HCT116 (cell line): Measurements from ENCODE around the gene DAPK3. TPM values are rescaled to one million over a fixed set of nuclear protein-coding genes. Genes with fewer than 3 reads are reported as not detected.

ENCODE experiments used
- ATAC-seq: fragments of 200-7000 bp; cut with Tn5 transposase; 2 replicates; pipeline ENCODE4 v1.9.1; 2020; ENCODE audit warnings: mild to moderate bottlenecking, moderate library complexity
- BruUV-seq: library from RNA; stranded (reverse); fragments of 400-500 nt; replicated peaks from 2 replicates; lab custom pipeline; 2021; lab: Mats Ljungman, UMichigan
- CTCF ChIA-PET: fragments of 300-600 bp; sonication (Branson Sonifier 250); formaldehyde crosslinking; loops from one replicate; lab custom pipeline; 2021; ENCODE audit warnings: antibody characterized with exemption; lab: Charles Lee
- POLR2A ChIA-PET: fragments of 300-600, 350-600 bp; sonication (Branson Sonifier 250); formaldehyde crosslinking; loops from one replicate; lab custom pipeline; 2021; ENCODE audit warnings: antibody characterized with exemption; lab: Charles Lee
- RAD21 ChIA-PET, 2 experiments: fragments of 300-600 bp; sonication (Branson Sonifier 250); formaldehyde crosslinking; loops; one replicate each; lab custom pipeline; 2023; ENCODE audit warnings: low total read pairs in 2 of 2; ENCODE audit not compliant: uncharacterized antibody in 2 of 2, unreplicated experiment in 2 of 2, low non-redundant PET in 1 of 2; lab: Charles Lee
- DNase-seq: peaks from one replicate; pipeline ENCODE4 v3.0.0-alpha.2; 2010; ENCODE audit warnings: low read depth, low spot score
- H2AFZ ChIP-seq: fragments of 200-600 bp; shearing (Covaris generic), sonication (generic); 2 replicates; pipeline ENCODE4 v1.6.1; 2017; ENCODE audit warnings: low read depth, mixed run types, mixed read lengths, antibody characterized with exemption, low read length; ENCODE audit not compliant: poor library complexity, severe bottlenecking
- H3K27ac ChIP-seq: 2 replicates; pipeline ENCODE4 v1.5.1; 2012; ENCODE audit warnings: low read depth, low read length
- H3K27me3 ChIP-seq: fragments of 200-600 bp; sonication (generic); 2 replicates; pipeline ENCODE4 v1.6.1; 2016; ENCODE audit warnings: mixed run types, low read length, mixed read lengths; ENCODE audit not compliant: insufficient read depth
- H3K36me3 ChIP-seq, 2 experiments: fragments of 200-500 bp in 1 of 2; fragments of 200-600 bp in 1 of 2; sonication (Bioruptor generic) in 1 of 2; sonication (generic) in 1 of 2; 2 replicates each; pipeline versions ENCODE4 v1.5.1 to v1.6.1; 2014 to 2016; ENCODE audit warnings: low read length in 2 of 2, inconsistent platforms in 1 of 2, mixed read lengths in 1 of 2, mixed run types in 1 of 2; ENCODE audit not compliant: insufficient read depth in 2 of 2, control insufficient read depth in 1 of 2
- H3K4me1 ChIP-seq, 2 experiments: fragments of 200-600 bp in 1 of 2; sonication (generic) in 1 of 2; 2 replicates each; pipeline versions ENCODE4 v1.5.1 to v1.6.1; 2012 to 2017; ENCODE audit warnings: low read length in 2 of 2, inconsistent platforms in 1 of 2, mild to moderate bottlenecking in 1 of 2, mixed read lengths in 1 of 2, mixed run types in 1 of 2, moderate library complexity in 1 of 2; ENCODE audit not compliant: insufficient read depth in 2 of 2, control insufficient read depth in 1 of 2
- H3K4me2 ChIP-seq: fragments of 200-600 bp; sonication (generic); 2 replicates; pipeline ENCODE4 v1.6.1; 2017; ENCODE audit warnings: mixed run types, low read length, mixed read lengths
- H3K4me3 ChIP-seq, 2 experiments: fragments of 200-600 bp in 1 of 2; sonication (generic) in 1 of 2; replicated peaks in 1 of 2; 2 replicates each; pipeline ENCODE4 v1.5.1; 2011 to 2016; ENCODE audit warnings: low read length in 2 of 2, control low read depth in 1 of 2, low read depth in 1 of 2, mild to moderate bottlenecking in 1 of 2, mixed read lengths in 1 of 2, mixed run types in 1 of 2
- H3K79me2 ChIP-seq: fragments of 200-600 bp; sonication (generic); 2 replicates; pipeline ENCODE4 v1.6.1; 2017; ENCODE audit warnings: mild to moderate bottlenecking, mixed run types, low read length, moderate library complexity, mixed read lengths; ENCODE audit not compliant: insufficient read depth
- H3K9ac ChIP-seq: fragments of 200-600 bp; sonication (generic); 2 replicates; pipeline ENCODE4 v1.6.1; 2016; ENCODE audit warnings: low read length, mixed read lengths
- H3K9me2 ChIP-seq: fragments of 200-600 bp; sonication (generic), shearing (Covaris generic); 2 replicates; pipeline ENCODE4 v1.6.1; 2017; ENCODE audit warnings: mixed run types, mild to moderate bottlenecking, moderate library complexity; ENCODE audit not compliant: insufficient read depth
- H3K9me3 ChIP-seq, 2 experiments: fragments of 200-500 bp in 1 of 2; fragments of 200-600 bp in 1 of 2; sonication (Bioruptor generic) in 1 of 2; sonication (generic) in 1 of 2; 2 replicates each; pipeline ENCODE4 v1.6.1; 2014 to 2017; ENCODE audit warnings: low read length in 2 of 2, mixed read lengths in 2 of 2, inconsistent platforms in 1 of 2, low read depth in 1 of 2, mild to moderate bottlenecking in 1 of 2, mixed run types in 1 of 2, moderate library complexity in 1 of 2; ENCODE audit not compliant: control insufficient read depth in 1 of 2, insufficient read depth in 1 of 2
- H4K20me1 ChIP-seq: fragments of 200-600 bp; sonication (generic), shearing (Covaris generic); 2 replicates; pipeline ENCODE4 v1.6.1; 2017; ENCODE audit warnings: mixed run types, mild to moderate bottlenecking, moderate library complexity; ENCODE audit not compliant: insufficient read depth
- CBX3 ChIP-seq: IDR thresholded peaks from 2 replicates; pipeline ENCODE4 v1.6.1; 2012; ENCODE audit warnings: low read depth
- ELF1 ChIP-seq: IDR thresholded peaks from 2 replicates; pipeline ENCODE4 v1.6.1; 2012; ENCODE audit warnings: low read depth, borderline replicate concordance
- EZH2 ChIP-seq: fragments of 200-600 bp; sonication (generic); IDR thresholded peaks from 2 replicates; pipeline ENCODE4 v1.6.1; 2017; ENCODE audit warnings: antibody characterized with exemption, mixed run types
- FOSL1 ChIP-seq: IDR thresholded peaks from 2 replicates; pipeline ENCODE4 v1.6.1; 2012; ENCODE audit warnings: low read depth
- JUND ChIP-seq: IDR thresholded peaks from 2 replicates; pipeline ENCODE4 v1.6.1; 2012
- POLR2AphosphoS5 ChIP-seq: IDR thresholded peaks from 2 replicates; pipeline ENCODE4 v1.6.1; 2011; ENCODE audit warnings: mild to moderate bottlenecking, low read depth, low read length, moderate library complexity
- RAD21 ChIP-seq: IDR thresholded peaks from 2 replicates; pipeline ENCODE4 v1.6.1; 2012; ENCODE audit warnings: low read depth, mild to moderate bottlenecking
- SIN3A ChIP-seq: IDR thresholded peaks from 2 replicates; pipeline ENCODE4 v1.6.1; 2012; ENCODE audit warnings: low read depth
- SP1 ChIP-seq: IDR thresholded peaks from 2 replicates; pipeline ENCODE4 v1.6.1; 2012; ENCODE audit warnings: low read depth
- SRF ChIP-seq: IDR thresholded peaks from 2 replicates; pipeline ENCODE4 v1.6.1; 2012; ENCODE audit warnings: low read depth
- TCF7L2 ChIP-seq: IDR thresholded peaks from 2 replicates; pipeline ENCODE4 v1.7.0; 2011; ENCODE audit warnings: borderline replicate concordance, inconsistent platforms; ENCODE audit not compliant: insufficient read depth, insufficient read length; ENCODE audit errors: extremely low read depth
- YY1 ChIP-seq: IDR thresholded peaks from 2 replicates; pipeline ENCODE4 v1.6.1; 2011; ENCODE audit warnings: low read length, low read depth, moderate library complexity, mild to moderate bottlenecking; ENCODE audit not compliant: insufficient replicate concordance; ENCODE audit errors: extremely low read depth
- ZFX ChIP-seq: fragments of 450-650 bp; IDR thresholded peaks from 2 replicates; pipeline ENCODE4 v1.6.1; 2017
- intact Hi-C: fragments of 100-400 bp; cut with micrococcal nuclease; formaldehyde crosslinking; loops from 2 replicates; pipeline ENCODE4 v1.10.0; 2022
- total RNA-seq: library from RNA; stranded (reverse); gene quantifications from one replicate; pipeline ENCODE4 v1.2.1, GENCODE V29; 2021; ENCODE audit not compliant: unreplicated experiment
- TF ChIP-seq, protein P1 (sequence below): IDR thresholded peaks from 2 replicates; pipeline ENCODE4 v1.6.1; 2012; ENCODE audit warnings: low read depth
- TF ChIP-seq, protein P2 (sequence below), 3 experiments: fragments of 200-600 bp in 1 of 3; sonication (generic) in 1 of 3; IDR thresholded peaks in 2 of 3; conservative IDR thresholded peaks in 1 of 3; 2 replicates each; pipeline ENCODE4 v1.5.1; 2012 to 2017; ENCODE audit warnings: low read depth in 2 of 3, low read length in 2 of 3, antibody characterized with exemption in 1 of 3, borderline replicate concordance in 1 of 3, control low read depth in 1 of 3, mild to moderate bottlenecking in 1 of 3, mixed read lengths in 1 of 3, mixed run types in 1 of 3, moderate library complexity in 1 of 3; ENCODE audit not compliant: insufficient read depth in 1 of 3
- TF ChIP-seq, protein P3 (sequence below): IDR thresholded peaks from 2 replicates; pipeline ENCODE4 v1.6.1; 2011; ENCODE audit warnings: mild to moderate bottlenecking, low read length, moderate library complexity; ENCODE audit not compliant: insufficient replicate concordance; ENCODE audit errors: extremely low read depth

DAPK3 gene
- total RNA-seq, 1 experiment from 2014 or later: 54.8 TPM

DNA sequence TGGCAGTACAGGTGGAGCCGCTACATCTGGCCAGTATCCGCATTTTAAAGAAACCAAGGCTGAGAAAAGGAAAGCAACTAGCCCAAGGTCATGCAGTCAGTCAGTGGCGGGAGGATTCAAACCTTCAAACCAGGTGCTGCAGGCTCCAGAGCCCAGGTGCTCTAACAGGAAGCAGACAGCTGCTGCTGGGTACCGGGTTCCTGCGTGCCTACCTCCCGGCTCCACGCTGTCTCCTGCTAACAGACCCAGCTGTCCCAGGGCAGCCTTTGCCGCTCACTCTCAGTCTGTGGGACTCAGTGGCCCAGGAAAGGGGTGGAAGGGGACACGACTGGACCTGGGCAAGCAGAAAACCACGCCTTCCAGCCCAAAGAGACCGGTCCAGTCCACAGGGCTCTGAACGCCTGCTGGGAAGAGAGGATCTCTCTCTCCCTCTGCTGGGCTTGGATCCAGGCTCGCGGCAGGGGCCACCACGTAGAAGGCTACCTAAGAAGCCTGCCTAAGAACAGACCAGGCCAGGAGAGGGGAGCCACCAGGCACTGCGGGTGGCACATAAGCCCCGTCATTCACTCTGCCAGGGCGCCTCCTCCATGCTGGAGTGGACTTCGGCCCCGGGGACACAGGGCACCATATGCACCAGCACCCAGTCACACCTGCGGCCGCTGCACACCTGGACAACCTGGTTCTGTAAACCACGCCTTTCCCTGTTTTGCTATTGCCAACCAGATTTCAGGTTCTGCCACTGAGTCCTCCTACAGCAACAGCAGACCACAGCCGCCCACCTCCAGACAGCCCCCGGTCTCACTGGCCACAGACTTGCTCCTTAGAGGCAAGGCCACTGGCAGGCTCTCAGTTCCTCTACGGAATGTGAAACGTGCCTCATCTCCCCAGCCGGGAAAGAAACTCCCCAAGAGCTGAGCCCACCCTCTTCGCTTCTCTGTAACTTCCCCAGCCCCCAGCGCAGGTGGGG lies 4.6 kb downstream of the DAPK3 start:
- CTCF ChIA-PET: no interaction called here
- Histone ChIP-seq H3K9me3 (no peaks in the 10 kb centered on the region), H3K9ac (no peak overlapping the region), H4K20me1 (no peaks in the 10 kb centered on the region), H3K9me2 (no peaks in the 10 kb centered on the region), H3K36me3 (peaks cover 12 to 38% of the 10 kb centered on the region in 2 experiments; a peak in 3 of 4 replicates), H3K4me2 (no peak overlapping the region), H3K4me1 (peaks cover 15 to 28% of the 10 kb centered on the region in 2 experiments), H3K27me3 (no peaks in the 10 kb centered on the region), H2AFZ (no peak overlapping the region), H3K79me2 (peaks cover 54% of the 10 kb centered on the region), H3K4me3 (no peak overlapping the region), H3K27ac (no peak overlapping the region)
- TF ChIP-seq SP1: no peak
- no peak for TF ChIP-seq EZH2
- no peak for TF ChIP-seq ELF1
- TF ChIP-seq RAD21: no peak
- TF ChIP-seq ZFX: no peak
- TF ChIP-seq, protein P1, sequence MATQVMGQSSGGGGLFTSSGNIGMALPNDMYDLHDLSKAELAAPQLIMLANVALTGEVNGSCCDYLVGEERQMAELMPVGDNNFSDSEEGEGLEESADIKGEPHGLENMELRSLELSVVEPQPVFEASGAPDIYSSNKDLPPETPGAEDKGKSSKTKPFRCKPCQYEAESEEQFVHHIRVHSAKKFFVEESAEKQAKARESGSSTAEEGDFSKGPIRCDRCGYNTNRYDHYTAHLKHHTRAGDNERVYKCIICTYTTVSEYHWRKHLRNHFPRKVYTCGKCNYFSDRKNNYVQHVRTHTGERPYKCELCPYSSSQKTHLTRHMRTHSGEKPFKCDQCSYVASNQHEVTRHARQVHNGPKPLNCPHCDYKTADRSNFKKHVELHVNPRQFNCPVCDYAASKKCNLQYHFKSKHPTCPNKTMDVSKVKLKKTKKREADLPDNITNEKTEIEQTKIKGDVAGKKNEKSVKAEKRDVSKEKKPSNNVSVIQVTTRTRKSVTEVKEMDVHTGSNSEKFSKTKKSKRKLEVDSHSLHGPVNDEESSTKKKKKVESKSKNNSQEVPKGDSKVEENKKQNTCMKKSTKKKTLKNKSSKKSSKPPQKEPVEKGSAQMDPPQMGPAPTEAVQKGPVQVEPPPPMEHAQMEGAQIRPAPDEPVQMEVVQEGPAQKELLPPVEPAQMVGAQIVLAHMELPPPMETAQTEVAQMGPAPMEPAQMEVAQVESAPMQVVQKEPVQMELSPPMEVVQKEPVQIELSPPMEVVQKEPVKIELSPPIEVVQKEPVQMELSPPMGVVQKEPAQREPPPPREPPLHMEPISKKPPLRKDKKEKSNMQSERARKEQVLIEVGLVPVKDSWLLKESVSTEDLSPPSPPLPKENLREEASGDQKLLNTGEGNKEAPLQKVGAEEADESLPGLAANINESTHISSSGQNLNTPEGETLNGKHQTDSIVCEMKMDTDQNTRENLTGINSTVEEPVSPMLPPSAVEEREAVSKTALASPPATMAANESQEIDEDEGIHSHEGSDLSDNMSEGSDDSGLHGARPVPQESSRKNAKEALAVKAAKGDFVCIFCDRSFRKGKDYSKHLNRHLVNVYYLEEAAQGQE: no peak
- TF ChIP-seq POLR2AphosphoS5: no peak
- TF ChIP-seq CBX3: no peak
- no peak for TF ChIP-seq SRF
- no peak for TF ChIP-seq FOSL1
- TF ChIP-seq, protein P2, sequence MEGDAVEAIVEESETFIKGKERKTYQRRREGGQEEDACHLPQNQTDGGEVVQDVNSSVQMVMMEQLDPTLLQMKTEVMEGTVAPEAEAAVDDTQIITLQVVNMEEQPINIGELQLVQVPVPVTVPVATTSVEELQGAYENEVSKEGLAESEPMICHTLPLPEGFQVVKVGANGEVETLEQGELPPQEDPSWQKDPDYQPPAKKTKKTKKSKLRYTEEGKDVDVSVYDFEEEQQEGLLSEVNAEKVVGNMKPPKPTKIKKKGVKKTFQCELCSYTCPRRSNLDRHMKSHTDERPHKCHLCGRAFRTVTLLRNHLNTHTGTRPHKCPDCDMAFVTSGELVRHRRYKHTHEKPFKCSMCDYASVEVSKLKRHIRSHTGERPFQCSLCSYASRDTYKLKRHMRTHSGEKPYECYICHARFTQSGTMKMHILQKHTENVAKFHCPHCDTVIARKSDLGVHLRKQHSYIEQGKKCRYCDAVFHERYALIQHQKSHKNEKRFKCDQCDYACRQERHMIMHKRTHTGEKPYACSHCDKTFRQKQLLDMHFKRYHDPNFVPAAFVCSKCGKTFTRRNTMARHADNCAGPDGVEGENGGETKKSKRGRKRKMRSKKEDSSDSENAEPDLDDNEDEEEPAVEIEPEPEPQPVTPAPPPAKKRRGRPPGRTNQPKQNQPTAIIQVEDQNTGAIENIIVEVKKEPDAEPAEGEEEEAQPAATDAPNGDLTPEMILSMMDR (IDR thresholded peaks at IDR 0.05 in 2 of 3, conservative IDR thresholded peaks at IDR 0.05 in 1 of 3; ENCODE audit: borderline replicate concordance in 1 of 3, insufficient read depth in 1 of 3, low read depth in 2 of 3, low read length in 2 of 3): no peak
- TF ChIP-seq, protein P3, sequence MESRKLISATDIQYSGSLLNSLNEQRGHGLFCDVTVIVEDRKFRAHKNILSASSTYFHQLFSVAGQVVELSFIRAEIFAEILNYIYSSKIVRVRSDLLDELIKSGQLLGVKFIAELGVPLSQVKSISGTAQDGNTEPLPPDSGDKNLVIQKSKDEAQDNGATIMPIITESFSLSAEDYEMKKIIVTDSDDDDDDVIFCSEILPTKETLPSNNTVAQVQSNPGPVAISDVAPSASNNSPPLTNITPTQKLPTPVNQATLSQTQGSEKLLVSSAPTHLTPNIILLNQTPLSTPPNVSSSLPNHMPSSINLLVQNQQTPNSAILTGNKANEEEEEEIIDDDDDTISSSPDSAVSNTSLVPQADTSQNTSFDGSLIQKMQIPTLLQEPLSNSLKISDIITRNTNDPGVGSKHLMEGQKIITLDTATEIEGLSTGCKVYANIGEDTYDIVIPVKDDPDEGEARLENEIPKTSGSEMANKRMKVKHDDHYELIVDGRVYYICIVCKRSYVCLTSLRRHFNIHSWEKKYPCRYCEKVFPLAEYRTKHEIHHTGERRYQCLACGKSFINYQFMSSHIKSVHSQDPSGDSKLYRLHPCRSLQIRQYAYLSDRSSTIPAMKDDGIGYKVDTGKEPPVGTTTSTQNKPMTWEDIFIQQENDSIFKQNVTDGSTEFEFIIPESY: no peak
- TF ChIP-seq JUND: no peak
- no peak for TF ChIP-seq YY1
- no peak for TF ChIP-seq TCF7L2
- TF ChIP-seq SIN3A: no peak
- DNase-seq: no peak
- POLR2A ChIA-PET: no interaction called here
- RAD21 ChIA-PET: no interaction called here
- no peak for ATAC-seq
- no TSS peak for BruUV-seq
- intact Hi-C loops: no loop called here
